Fibroblast of villous mesenchyme (primary cell): ENCODE measurements around the gene HMX1. TPM values are rescaled to one million over a fixed set of nuclear protein-coding genes. Genes with fewer than 3 reads are reported as not detected.

Source experiments
- DNase-seq: peaks from one replicate; pipeline ENCODE4 v3.0.0-alpha.2; 2010; ENCODE audit warnings: low read depth
- H3K4me3 ChIP-seq: 2 replicates; pipeline ENCODE4 v1.5.1; 2011; ENCODE audit warnings: low read depth, mild to moderate bottlenecking, low read length
- CTCF ChIP-seq: IDR thresholded peaks from 2 replicates; pipeline ENCODE4 v1.5.1; 2012; ENCODE audit warnings: low read depth, mild to moderate bottlenecking, low read length; ENCODE audit not compliant: insufficient read depth
- total RNA-seq: library from RNA; depleted of rRNA; stranded (reverse); fragments of >200 nt; gene quantifications from 2 replicates; pipeline ENCODE4 v1.2.3, GENCODE V29; 2012

The HMX1 gene
- total RNA-seq, 1 donor, result not detected

DNA sequence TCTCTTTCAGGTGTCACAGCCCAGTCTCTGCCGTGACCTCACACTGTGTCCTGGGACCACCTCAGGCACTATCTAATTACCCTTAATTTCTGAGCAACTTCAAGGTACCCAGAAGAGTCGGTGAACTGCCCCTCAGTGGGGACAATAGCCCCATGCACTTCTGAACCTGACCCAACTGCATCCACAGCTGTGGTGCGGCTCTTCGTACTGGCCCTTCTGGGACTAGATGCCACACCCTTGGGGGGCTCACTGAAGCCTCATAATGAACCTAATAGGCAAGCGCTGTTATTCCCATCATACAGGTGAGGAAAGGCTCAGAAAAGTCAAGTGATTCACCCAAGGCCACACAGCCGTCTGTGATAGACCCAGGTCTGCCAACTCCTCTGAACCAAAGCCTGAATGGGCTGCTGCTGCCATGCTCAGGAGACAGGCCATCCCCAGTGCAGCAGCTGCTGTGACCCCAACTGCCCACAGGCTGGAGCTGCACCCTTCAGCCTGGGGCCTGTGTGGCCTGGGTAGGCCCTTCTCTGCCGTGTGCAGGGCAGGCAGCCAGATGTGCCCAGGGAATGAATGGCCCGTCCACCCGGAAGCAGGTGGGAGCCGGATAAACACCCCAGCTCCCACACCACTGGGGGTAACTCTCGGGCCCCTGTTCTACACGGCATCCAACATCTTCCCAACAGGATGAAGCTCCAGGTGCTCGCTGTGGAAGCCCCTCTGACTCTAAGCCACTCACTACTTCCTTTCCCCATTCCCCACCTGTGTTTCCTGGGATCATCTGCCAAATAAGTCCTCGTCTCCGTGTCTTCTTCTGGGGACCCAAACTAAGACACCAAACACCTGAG is 35.9 kb downstream of the HMX1 start:
- DNase-seq, result no peak
- H3K4me3 ChIP-seq, result no peak overlapping the region
- no peak for TF ChIP-seq CTCF

GRCh38 chr4:8834681-8835220 is 36.9 kb downstream of the HMX1 start:
- TF ChIP-seq CTCF, result no peak
- no peak for DNase-seq

GRCh38 chr4:8832113-8832915 is 39.3 kb downstream of the HMX1 start:
- no peak for TF ChIP-seq CTCF
- DNase-seq, result no peak
- no peak overlapping the region for H3K4me3 ChIP-seq

More at GRCh38 chr4:8834681-8835220, 36.9 kb downstream of the HMX1 start:
- no peak overlapping the region for H3K4me3 ChIP-seq

DNA sequence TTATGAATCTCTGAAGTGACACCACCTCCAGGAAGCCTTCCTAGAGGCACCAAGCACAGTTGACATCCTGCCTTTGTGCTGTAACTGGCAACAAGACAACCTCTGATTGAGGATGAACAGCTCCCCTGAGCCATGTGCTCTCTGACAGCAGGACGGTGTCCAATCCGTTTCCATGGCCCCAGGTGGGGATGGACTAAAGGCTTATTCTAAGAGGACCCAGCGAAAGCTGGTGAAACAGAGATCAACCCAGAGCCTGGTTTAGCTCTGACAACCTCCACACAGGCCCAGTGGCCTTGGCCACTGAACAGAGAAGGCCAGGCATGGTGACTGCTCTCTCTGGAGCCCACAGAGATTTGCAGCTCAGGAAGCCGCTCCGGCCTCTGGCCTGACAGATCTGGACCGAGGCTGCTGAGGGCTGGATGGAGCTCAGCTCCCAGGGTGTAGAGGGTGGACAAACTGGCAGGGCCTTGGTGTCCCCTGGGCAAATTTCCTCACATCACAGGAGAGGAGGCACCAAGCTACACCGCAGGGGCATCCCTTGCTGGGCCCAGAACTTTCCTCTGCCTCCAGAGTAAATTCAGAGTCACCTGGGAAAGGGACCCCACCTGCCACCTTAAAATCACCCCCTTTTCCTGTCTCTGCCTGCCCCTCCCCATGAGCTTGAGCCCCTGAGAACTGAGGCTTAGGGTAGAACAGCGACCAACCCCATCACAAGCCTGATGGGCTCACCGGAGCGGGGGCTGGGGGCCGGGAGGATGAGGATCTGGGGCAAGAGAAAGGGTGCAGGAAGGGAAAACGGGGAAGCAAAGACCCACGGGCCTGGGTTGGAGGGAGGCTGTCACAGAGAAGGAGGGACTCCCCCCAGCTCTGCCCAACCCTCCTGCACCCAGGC is 40.2 kb downstream of the HMX1 start:
- TF ChIP-seq CTCF, result no peak
- DNase-seq, result no peak
- no peak overlapping the region for H3K4me3 ChIP-seq

DNA sequence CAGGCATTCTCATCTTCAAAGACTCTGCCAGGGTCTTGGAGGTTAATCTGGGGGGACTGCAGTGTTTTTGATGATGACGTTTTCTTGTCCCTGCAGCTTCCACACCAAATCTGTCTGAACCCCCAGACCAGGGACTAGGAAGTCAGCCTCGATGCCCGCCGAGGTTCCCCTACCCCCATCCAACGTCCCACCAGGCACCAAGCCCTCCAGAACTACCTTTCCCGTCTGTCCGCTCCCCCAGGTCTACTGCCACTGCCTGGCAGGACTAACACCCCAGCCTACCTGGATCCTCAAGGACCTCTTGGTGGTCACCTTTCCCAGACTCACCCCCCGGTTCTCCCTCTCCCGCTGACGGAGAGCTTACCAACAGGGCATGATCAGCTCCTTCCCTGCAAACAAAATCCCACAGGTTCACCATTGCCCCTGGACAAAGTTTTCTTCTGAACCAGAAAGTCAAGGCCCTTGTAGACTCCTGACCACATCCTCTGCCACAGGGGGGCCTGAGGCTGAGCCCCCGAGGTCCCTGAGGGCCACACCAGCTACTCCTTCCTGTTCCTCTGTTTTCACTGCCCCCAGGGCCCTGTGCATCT is 40.9 kb downstream of the HMX1 start:
- no peak for TF ChIP-seq CTCF
- no peak for DNase-seq
- H3K4me3 ChIP-seq, result no peak overlapping the region

DNA sequence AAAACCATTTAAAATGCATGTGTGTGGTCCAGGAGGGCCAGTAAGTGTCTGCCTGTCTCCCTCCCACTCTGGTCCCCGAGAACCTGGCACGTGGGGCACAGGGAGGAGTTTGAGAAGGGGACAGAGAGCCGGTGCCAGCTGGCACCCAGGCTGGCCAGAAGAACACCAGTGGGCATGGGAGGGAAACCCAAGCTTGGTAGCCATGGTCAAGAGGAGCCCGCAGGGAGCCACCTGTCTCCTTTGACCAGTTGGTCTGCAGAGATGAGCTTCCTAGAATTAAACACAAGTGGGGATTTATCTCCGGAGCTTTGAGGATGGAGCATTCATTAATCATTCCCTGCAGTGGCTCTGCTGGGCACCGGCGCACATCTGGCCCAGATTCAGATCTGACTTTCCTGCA is 41.6 kb downstream of the HMX1 start:
- TF ChIP-seq CTCF, result no peak
- DNase-seq, result no peak
- H3K4me3 ChIP-seq, result no peak overlapping the region
